ENCODE measurements around the gene PNPLA3.

PNPLA3 gene

DNA sequence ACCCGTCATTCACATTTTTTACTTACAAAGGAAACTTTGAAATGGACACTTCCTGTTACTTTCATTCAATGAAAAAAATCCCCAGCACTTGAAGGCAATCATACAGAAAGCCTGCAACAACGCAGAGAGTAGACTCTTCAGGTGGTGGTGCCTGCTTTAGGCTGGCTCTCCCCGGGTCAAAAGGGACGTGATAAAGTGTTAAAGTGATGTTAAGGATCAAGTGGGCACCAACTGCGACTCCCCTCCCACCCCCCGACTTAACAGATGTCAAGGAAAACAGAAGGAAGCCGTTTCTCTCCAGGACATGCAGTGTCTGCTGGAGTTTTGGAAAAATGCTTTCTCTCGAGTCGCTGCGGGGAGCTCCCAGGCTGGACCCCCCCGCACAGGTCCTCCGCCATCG lies 414 bp upstream of the PNPLA3 start:
- in situ Hi-C loops (cut with MboI; ENCODE audit: low sequenced_read_pairs): no loop called here

DNA sequence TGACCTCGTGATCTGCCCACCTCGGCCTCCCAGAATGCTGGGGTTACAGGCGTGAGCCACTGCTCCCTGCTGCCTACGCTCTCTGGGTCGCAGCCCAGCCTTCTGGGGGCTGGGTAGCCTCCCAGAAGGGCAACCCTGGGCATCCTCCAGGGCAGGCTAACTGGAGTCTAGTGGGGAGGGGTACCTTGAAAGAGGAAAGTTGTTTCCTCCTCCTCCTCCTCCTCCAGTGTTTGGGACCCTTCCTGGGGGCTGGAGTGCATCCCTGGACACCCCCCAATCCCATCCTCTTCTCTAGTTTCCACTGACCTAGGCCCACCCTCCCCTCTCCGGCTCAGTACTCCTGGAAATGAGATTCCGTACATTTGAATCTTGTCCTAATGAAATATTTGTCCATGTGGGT lies 1.3 kb downstream of the PNPLA3 start:
- in situ Hi-C loops (cut with MboI; ENCODE audit: low sequenced_read_pairs): no loop called here

DNA sequence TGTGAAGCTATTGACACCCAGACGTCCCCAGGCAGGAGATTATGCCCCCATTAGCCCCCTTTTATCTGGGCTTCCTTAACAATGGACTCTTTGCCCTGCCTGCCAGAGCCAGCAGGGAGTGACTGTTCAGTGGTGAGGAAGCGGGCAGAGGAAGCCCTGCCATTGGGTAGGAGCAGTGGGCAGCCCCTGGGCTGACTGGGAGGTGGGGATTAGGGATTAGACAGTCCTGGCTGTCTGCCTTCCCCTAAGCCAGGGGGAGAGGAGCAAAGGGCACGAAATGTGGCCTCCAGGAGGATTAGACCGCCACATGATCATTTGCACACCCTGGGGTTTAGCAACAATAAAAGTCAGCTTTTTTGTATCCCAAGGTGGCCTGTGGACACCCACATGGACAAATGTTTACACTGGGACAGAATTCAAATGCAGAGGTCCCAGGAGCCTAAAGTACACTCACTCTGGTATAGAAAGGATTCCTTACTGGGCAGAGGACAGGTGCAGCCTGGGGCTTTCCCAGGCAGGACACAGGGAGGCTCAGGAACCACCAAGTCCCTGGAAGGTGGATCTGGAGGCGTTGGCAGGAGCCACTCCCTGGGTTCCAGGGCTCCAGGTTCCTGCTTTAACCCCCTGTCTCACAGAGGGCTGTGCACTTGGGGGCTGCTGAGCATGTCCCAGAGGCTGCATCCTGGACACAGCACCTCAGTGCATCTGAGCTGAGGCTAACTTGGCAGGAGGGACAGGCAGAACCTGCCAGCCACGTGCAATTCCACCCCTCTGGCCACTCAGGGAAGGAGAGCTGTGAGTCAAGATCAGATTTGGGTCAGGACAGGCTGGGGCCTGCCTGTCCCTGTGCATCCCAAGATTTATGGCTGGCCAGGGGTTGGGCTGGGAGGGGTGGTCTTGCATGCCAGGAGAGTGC lies 2.1 kb downstream of the PNPLA3 start:
- in situ Hi-C loops (cut with MboI; ENCODE audit: low sequenced_read_pairs): no loop called here

DNA sequence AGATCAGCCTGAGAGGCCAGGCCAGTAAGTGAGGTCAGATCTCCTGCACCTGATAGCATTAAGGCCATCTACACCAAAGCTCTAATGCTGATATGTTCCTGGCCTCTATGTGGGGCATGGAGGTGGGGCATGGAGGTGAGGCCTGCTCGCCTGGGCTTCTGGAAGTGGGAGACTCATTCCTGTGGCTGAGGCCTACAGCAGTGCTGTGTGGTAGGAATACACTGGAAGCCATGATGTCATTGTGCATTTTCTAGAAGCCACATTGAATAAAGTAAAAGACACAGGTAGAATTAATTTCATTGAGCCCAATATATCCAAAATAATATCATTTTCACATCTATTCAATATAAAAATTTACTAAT lies 2.7 kb downstream of the PNPLA3 start:
- in situ Hi-C loops (cut with MboI; ENCODE audit: low sequenced_read_pairs): no loop called here

DNA sequence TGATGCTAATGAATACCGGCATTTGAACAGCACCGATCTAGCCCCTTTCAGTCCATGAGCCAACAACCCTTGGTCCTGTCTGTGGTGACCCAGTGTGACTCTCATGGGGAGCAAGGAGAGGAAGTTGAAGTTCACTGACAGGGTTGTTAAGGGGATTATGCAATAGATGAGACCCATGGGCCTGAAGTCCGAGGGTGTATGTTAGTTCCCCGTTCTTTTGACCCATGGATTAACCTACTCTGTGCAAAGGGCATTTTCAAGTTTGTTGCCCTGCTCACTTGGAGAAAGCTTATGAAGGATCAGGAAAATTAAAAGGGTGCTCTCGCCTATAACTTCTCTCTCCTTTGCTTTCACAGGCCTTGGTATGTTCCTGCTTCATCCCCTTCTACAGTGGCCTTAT lies 4.9 kb downstream of the PNPLA3 start:
- in situ Hi-C loops (cut with MboI; ENCODE audit: low sequenced_read_pairs): no loop called here

DNA sequence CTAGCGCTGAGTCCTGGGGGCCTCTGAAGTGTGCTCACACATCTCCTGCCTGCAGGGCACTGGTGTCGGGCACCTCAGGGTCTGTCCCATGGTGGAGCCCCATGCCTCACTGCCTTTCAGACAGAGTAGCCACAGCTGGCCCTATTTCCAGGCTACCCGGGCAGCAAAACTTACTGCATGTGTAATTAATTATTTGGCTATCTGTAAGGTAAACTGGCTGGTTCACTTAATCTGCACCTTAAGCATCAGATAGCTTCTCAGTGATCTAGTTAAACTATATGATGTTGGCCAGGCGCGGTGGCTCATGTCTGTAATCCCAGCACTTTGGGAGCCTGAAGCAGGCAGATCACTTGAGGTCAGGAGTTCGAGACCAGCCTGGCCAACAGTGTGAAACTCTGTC lies 5.3 kb downstream of the PNPLA3 start:
- in situ Hi-C loops (cut with MboI; ENCODE audit: low sequenced_read_pairs): no loop called here

DNA sequence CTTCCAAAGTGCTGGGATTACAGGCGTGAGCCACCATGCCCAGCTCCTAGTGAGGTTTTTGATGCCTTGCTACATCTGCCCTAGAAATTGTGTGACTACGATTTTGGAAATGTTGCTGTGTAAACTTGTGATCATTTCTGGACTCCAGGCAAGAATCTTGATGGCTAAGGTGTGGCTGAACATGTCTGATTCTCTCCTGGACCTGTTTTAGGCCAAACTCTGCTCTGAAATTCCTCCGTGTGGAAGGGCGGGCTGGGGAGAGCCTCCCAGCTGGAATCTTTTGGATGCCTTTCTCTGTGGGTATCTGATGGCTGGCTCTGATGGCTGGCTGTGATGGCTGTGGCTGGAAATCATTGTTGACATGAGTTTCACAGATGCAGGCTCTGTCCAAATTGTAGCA lies 8.2 kb downstream of the PNPLA3 start:
- in situ Hi-C loops (cut with MboI; ENCODE audit: low sequenced_read_pairs): no loop called here

DNA sequence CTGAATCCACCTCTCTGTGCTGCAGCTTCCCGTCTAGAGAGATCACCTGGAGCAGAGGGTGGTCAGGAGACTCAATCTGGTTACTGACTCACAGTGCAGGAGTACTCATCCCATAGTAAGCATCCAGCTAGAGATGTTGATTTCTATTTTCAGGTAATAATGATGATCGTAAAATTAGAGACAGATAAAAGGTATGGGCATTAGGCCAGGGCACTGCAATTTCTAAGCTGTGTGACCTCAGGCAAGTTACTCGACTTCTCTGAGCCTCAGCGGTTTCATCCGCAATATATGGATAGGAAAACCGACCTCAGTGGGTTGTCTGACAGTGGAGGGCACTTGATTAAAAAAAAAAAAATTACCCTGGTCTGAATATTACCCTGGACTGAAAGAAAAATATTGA lies 17.8 kb downstream of the PNPLA3 start:
- in situ Hi-C loops (cut with MboI; ENCODE audit: low sequenced_read_pairs): no loop called here

DNA sequence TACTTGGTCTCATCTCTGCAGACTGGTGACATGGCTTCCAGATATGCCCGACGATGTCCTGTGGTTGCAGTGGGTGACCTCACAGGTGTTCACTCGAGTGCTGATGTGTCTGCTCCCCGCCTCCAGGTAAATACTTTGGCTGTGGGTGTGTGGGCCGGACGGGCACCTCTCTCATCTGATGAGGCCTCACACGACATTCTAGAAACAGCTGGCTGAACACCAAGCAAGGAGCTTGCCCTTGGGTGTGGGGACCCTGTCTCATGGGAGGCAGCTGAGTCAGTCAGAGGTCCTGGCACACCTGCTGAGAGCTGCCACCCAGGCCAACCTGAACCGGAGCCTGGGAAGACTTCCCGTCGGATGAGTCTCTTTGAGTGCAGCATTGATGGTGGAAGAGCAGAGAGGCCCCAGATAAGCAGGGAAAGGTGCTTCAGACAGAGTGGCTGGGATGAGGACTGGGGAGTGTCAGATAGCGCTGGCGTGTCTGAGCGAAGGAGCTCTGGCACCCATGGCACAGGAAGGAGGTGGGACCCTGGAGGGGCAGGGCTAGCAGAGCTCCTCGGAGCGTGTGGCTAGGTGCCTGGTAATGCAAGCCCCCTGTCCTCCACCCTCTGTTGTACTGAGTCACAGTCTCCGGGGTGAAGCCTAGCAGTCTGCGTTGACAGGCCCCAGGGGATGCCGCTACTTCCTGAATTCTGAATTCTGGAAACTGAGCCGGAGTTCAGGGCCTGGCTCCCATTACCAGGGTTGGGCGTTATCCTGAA lies 21.2 kb downstream of the PNPLA3 start:
- in situ Hi-C loops (cut with MboI; ENCODE audit: low sequenced_read_pairs): no loop called here

DNA sequence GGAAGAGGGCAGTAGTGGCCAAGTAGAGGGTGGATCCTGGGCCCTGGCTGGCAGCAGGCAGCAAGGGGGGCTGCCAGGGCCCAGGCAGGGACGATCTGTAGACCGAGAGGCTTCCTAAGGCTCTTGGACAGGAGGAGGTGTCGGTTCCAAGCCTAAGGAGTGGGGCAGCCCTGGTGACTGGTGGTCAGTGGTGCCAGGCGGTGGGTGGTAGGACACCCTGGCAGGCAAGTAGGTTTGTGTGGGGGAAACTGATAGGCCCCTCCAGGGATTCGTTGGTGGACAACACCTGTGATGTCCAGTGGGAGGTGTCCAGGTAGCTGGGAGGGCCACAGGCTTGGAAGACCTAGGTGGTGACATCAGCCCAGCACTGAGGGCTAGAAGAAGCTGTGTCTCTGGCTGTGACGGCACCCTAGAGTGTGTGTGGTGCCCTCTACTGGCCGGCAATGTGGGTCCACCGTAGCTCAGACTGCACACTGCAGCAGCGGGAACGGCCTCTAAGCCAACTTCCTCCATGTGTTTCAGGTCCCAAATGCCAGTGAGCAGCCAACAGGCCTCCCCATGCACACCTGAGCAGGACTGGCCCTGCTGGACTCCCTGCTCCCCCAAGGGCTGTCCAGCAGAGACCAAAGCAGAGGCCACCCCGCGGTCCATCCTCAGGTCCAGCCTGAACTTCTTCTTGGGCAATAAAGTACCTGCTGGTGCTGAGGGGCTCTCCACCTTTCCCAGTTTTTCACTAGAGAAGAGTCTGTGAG lies 22.2 kb downstream of the PNPLA3 start:
- in situ Hi-C loops (cut with MboI; ENCODE audit: low sequenced_read_pairs): no loop called here

DNA sequence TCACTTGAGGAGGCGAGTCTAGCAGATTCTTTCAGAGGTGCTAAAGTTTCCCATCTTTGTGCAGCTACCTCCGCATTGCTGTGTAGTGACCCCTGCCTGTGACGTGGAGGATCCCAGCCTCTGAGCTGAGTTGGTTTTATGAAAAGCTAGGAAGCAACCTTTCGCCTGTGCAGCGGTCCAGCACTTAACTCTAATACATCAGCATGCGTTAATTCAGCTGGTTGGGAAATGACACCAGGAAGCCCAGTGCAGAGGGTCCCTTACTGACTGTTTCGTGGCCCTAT lies 22.7 kb downstream of the PNPLA3 start:
- in situ Hi-C loops (cut with MboI; ENCODE audit: low sequenced_read_pairs): no loop called here

DNA sequence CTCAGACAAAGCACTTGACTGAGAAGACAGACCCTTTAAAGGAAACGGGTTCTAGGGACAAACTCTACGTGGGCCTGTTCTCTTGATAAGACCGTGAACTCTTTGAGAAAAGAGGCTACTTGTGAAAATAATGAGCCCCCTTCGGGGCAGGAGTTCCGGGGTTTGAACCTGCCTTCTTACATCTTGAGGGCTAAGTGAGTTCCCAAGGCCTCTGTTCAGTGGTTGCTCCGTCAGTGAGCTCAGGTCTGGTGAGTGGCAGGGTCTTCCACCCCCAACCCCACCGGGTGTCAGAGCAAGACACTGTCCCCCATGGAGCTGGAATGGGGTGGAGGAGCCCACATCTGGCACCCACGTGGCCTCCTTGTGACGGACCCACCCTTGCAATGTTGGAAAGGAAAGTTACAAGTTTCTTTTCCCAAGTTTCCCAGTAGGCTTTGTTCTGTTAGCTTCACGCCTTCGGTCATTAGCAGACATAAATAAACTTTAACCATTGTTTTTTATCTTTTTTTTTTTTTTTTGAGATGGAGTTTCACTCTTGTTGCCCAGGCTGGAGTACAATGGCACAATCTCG lies 25.3 kb downstream of the PNPLA3 start:
- in situ Hi-C loops (cut with MboI; ENCODE audit: low sequenced_read_pairs): no loop called here

DNA sequence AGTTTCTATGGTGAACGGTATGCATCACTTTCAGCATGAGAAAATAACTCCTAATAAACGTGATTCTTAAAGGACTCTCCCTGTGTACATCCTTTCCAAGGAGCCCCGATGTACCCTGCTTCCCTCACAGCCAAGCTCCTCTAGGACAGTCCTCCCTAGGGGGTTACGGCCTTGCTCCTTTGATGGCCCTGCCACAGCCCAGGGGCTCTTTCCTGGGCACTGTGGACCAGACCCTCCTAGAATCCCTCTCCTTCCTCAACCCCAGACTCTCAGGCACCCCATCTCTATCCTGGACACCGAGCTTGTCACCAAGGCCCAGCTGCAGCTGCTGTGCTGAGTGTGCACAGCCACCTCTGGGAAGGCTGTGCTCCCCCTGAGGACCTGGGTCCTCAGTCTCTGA lies 27.8 kb downstream of the PNPLA3 start:
- in situ Hi-C loops (cut with MboI; ENCODE audit: low sequenced_read_pairs): no loop called here

DNA sequence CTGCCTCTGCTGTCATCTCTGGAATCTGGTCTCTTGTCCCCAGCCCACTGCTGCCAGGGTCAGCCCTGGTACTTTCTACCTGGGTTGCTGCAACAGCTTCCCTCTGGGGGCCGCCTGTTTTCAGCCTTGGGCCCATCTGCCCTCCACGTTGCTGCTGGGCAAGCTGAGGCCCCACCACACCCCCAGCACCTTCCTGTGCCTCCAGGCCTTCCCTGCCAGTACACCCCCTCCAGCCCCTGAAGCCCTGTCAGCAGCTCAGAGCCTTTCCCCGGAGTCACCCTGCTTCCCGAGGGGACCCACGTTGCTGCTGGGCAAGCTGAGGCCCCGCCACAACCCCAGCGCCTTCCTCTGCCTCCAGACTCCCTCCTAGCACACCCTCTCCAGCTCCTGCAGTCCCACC lies 28.4 kb downstream of the PNPLA3 start:
- in situ Hi-C loops (cut with MboI; ENCODE audit: low sequenced_read_pairs): no loop called here

DNA sequence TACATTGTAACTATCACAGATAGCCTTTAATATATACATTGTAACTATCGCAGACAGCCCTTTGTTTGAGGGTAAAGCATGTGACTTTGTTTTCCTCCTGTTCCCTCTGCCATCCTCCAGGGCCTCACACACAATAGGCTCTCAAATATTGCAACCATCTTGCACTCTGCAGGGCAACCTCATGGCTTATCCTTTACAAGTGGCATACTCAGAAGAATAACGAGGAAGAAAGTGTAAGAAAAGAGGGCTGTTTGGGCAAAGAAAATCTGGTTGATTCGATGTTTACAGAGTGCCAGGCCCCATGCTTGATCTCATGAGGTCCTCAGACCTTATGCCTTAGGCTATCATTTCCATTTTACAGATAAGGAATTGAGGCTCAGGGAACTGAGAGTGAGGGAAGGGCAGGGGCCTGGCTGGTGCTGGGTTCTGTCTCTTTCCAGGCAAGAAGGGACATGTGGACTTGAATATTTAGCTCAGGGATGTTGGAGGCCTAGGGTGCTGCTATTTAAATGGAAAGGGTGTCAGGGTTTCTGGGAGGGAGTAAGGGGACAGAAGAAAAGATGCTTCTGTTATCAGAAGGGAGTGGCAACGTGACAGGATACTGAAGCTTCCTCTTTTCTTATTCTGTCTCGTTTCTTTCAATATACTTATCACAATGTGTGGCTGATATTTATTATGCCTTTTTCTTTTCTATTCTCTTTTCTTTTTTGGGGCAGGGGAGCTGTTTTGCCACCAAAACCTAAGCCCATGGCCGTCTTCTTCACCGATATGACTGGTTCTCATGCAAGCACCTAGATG lies 30.6 kb downstream of the PNPLA3 start:
- in situ Hi-C loops (cut with MboI; ENCODE audit: low sequenced_read_pairs): no loop called here

DNA sequence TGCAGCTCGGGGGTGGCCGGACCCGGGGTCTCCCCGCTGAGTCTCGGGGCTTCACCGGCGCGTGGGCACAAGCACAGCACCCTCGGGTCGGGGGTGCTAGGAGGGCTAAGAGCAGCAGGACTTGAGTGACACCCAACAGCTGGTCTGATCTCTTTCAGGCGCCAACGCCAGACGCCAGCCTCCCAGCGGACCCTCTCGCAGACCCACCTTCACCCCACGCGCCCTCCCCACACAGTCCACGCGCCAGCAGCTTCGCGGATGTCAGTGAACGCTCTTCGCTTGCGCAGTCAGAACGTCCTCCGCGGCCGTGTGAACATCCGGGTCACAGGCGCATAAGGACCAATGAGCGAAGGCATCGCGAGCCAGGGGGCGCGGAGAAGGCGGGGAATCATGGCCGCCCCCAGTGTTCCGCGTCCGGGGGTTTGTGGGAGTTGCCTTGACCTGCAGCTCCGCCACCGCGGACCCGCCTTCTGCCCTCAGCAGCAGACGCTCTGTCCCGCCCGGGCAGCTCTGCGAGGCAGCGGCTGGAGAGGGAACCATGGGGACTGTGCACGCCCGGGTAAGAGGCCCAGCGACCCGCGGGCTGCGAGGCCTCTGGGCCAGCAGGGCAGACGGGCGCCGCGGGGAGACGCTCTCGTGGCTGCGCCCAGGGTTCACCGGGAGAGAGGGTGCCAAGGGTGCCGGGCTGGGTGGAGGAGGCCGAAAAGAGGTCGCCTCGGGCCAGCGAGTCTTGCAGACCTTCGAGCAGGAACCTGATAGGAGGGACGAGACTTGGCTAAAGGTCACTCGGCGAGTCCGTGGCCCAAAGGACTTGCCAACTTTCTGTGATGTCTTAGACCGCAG lies 31.7 kb downstream of the PNPLA3 start, which contains the start of gene SAMM50:
TSS of gene SAMM50 (plus strand) at position 403 of the 843 bp plus-strand sequence. CDS start at position 539, 136 bp downstream.
- in situ Hi-C loops (cut with MboI; ENCODE audit: low sequenced_read_pairs): no loop called here

DNA sequence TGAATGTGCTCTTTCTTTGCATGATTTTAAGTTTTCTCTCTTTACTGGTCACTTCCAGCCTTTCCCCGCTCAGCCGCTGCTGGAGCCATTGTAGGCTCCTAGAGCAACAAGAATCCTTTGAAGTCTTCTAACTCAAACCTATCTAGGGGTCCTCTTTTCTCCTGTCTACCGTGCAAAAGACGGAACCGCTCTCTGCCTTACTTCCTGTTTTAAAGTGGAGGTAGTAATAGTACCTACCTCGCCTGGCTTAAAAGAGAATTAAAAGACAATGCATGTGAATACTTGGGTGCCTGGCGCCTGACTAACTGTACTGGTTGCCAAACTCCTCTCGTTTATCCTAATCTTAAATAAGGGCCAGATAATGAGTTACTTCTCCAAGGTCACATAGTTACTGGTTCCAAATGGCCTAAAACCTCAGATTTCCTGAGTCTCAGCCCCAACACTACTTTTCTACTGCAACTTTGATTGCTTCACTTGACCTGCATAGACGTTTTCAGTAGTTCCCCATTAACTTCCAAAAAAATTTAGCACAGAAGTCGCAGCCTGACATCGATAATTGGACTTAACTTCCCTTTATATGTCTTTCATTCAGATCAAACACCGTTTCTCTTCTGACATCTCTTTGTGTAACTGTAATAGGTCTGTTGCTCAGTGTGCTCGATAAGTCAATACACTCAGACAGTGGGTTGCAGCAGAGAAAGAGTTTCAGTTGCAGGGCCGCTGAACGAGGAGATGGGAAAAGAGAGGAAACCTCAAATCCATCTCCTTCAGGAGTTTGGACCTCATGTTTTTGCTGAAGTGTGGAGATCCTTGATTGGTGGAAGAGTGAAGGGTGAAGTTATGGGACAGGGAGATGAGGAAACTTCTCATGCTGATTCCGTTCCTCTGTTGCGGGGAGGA lies 32.5 kb downstream of the PNPLA3 start:
- in situ Hi-C loops (cut with MboI; ENCODE audit: low sequenced_read_pairs): no loop called here

DNA sequence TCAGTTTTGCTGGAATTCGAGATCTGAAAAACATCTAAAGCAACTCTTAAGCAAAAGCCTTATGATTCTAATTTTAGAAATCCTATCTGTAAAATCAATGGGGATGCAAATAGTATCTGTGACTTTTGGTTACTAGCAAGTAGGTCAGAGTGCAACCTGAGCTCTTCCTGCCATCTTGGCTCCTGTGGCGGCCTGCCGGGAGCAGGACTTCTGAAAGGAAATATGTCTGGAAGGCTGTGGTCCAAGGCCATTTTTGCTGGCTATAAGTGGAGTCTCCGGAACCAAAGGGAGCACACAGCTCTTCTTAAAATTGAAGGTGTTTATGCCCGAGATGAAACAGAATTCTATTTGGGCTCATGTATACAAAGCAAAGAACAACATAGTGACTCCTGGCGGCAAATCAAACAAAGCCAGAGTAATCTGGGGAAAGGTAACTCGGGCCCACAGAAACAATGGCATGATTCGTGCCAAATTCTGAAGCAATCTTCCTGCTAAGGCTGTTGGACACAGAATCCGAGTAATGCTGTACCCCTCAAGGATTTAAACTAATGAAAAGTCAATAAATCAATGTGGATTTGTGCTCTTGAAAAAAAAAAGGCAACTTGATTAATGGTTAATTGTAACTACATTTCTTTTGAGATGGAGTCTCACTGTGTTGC lies 33.3 kb downstream of the PNPLA3 start:
- in situ Hi-C loops (cut with MboI; ENCODE audit: low sequenced_read_pairs): no loop called here
